RWPE2 (cell line): Measurements from ENCODE around the gene TSC2.

Experiments used
- ATAC-seq: fragments of 200-7000 bp; cut with Tn5 transposase; 3 replicates; pipeline ENCODE4 v1.9.1; 2021; ENCODE audit warnings: low read depth
- DNase-seq: peaks from one replicate; pipeline ENCODE4 v3.0.0-alpha.2; 2020; ENCODE audit warnings: low spot score
- H3K27ac ChIP-seq: fragments of 450-650 bp; 2 replicates; pipeline ENCODE4 v1.5.1; 2017; ENCODE audit warnings: mild to moderate bottlenecking; ENCODE audit not compliant: poor library complexity, severe bottlenecking
- H3K27me3 ChIP-seq: fragments of 250-450 bp; sonication (Bioruptor Pico); 2 replicates; pipeline ENCODE4 v1.5.1; 2021; ENCODE audit warnings: mild to moderate bottlenecking, moderate library complexity; ENCODE audit not compliant: insufficient read depth, poor library complexity, severe bottlenecking
- H3K36me3 ChIP-seq: fragments of 250-450 bp; sonication (Bioruptor Pico); 2 replicates; pipeline ENCODE4 v1.5.1; 2020; ENCODE audit warnings: low read depth, mild to moderate bottlenecking, moderate library complexity
- H3K4me1 ChIP-seq: fragments of 250-450 bp; sonication (Bioruptor Pico); 2 replicates; pipeline ENCODE4 v1.5.1; 2021; ENCODE audit warnings: mild to moderate bottlenecking, moderate library complexity; ENCODE audit not compliant: insufficient read depth, poor library complexity, severe bottlenecking
- H3K4me3 ChIP-seq: fragments of 250-450 bp; sonication (Bioruptor Pico); 2 replicates; pipeline ENCODE4 v1.5.1; 2021; ENCODE audit warnings: mild to moderate bottlenecking, moderate library complexity; ENCODE audit not compliant: severe bottlenecking
- H3K9me3 ChIP-seq: fragments of 250-450 bp; sonication (Bioruptor Pico); 2 replicates; pipeline ENCODE4 v1.5.1; 2021; ENCODE audit warnings: mild to moderate bottlenecking, moderate library complexity; ENCODE audit not compliant: severe bottlenecking
- TF ChIP-seq, protein P1 (sequence below): fragments of 450-650 bp; IDR thresholded peaks from one replicate; pipeline ENCODE4 v1.5.1; 2017; ENCODE audit warnings: mild to moderate bottlenecking, moderate library complexity; ENCODE audit not compliant: poor library complexity, severe bottlenecking

Gene TSC2

DNA sequence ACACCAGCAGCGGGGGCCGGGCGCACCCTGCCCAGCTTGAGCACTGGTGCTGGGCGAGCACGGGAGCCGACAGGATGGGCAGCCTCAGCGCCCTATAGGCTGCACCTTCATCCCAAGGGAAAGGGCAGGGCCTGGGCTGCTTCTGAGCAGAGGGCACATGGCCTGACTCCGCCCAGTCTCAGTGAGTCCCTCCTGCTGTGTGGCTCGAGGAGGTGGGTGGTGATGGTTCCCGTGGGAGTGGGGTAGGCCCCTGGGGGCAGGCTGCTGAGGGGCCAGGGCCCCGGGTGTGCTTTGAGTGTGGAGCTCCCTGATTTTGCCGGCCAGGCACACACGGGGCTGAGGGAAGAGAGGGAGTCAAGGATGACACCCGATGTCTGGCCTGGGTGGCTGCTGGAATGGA, 37.9 kb downstream of the TSC2 start:
- TF ChIP-seq, protein P1, sequence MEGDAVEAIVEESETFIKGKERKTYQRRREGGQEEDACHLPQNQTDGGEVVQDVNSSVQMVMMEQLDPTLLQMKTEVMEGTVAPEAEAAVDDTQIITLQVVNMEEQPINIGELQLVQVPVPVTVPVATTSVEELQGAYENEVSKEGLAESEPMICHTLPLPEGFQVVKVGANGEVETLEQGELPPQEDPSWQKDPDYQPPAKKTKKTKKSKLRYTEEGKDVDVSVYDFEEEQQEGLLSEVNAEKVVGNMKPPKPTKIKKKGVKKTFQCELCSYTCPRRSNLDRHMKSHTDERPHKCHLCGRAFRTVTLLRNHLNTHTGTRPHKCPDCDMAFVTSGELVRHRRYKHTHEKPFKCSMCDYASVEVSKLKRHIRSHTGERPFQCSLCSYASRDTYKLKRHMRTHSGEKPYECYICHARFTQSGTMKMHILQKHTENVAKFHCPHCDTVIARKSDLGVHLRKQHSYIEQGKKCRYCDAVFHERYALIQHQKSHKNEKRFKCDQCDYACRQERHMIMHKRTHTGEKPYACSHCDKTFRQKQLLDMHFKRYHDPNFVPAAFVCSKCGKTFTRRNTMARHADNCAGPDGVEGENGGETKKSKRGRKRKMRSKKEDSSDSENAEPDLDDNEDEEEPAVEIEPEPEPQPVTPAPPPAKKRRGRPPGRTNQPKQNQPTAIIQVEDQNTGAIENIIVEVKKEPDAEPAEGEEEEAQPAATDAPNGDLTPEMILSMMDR: no peak
- Histone ChIP-seq H3K36me3 (peaks cover 67% of the 10 kb centered on the region), H3K4me3 (no peak overlapping the region), H3K9me3 (no peaks in the 10 kb centered on the region), H3K27me3 (no peaks in the 10 kb centered on the region), H3K4me1 (peaks cover 6% of the 10 kb centered on the region), H3K27ac (no peak overlapping the region)
- ATAC-seq (peak; percentile 9; the same call in 1 of the 3 replicates), DNase-seq (no peak)

DNA sequence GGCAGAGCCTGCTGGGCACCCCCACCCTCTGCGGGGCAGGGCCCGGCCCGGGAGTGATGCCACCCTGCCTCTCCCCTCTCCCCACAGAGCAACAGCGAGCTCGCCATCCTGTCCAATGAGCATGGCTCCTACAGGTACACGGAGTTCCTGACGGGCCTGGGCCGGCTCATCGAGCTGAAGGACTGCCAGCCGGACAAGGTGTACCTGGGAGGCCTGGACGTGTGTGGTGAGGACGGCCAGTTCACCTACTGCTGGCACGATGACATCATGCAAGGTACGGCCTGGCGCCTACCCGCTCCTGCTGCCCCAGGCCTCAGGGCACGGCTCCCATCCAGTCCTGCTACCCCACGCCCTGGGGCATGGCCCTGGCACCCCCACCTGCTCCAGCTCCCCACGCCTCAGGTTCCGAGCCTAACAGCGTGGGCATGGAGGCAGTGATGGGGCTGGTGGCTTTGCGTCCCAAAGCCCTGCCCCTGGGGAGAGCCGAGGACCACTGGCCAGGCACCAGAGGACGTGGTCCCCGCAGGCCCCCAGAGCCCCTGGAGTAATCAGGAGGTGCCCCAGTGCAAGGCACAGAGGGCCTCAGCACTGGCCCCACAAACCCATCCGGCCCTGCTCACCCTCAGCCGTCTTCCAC, 38.4 kb downstream of the TSC2 start:
- peaks cover 6% of the 10 kb centered on the region for H3K4me1 ChIP-seq
- H3K36me3 ChIP-seq: peaks cover 69% of the 10 kb centered on the region

GRCh38 chr16:2086812-2087747, 39.3 kb downstream of the TSC2 start:
- ATAC-seq (no peak), DNase-seq (no peak)
- Histone ChIP-seq H3K27me3 (no peaks in the 10 kb centered on the region), H3K27ac (no peak overlapping the region), H3K9me3 (no peaks in the 10 kb centered on the region), H3K4me3 (no peak overlapping the region), H3K36me3 (peaks cover 69% of the 10 kb centered on the region), H3K4me1 (peaks cover 4% of the 10 kb centered on the region)
- TF ChIP-seq, protein P1: no peak

More for the DNA sequence above, 38.4 kb downstream of the TSC2 start:
- ATAC-seq (no peak), DNase-seq (no peak)
- Histone ChIP-seq H3K27ac (no peak overlapping the region), H3K9me3 (no peaks in the 10 kb centered on the region), H3K27me3 (no peaks in the 10 kb centered on the region), H3K4me3 (no peak overlapping the region)
- TF ChIP-seq, protein P1: no peak

- DNase-seq (no peak), ATAC-seq (no peak)
- Histone ChIP-seq H3K9me3 (no peaks in the 10 kb centered on the region), H3K27me3 (no peaks in the 10 kb centered on the region), H3K4me3 (no peak overlapping the region), H3K27ac (peak overlapping the region; percentile 9), H3K36me3 (peaks cover 69% of the 10 kb centered on the region), H3K4me1 (no peaks in the 10 kb centered on the region)
- TF ChIP-seq, protein P1: no peak
Measured at GRCh38 chr16:2087748-2088631, 40.2 kb downstream of the TSC2 start.
